GM12872 (cell line): ENCODE measurements around the gene FARS2.

Experiments used
- TF ChIP-seq, protein P1 (sequence below): IDR thresholded peaks from 3 replicates; pipeline ENCODE4 v1.5.1; 2011; ENCODE audit warnings: low read depth, mild to moderate bottlenecking, low read length, moderate library complexity; ENCODE audit not compliant: insufficient read depth

The FARS2 gene

DNA sequence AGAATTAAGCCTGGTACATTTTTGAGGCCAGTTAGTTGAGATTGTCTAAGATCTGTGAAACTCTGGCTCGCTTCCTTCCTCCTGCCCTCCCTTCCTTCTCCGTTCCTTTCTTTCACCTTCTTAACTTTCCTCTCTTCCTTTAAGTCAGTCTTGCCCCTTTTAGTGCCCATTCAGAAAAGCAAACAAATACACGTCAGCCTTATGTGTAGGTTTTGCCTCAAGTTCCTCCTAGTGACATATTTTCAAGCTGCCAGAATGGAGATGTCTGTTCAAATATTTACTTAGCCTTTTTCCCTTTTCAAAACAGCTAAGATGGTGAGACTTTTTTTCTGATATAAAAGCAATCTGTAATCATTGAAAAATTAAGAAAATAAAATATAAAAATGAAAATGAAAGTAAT lies 178.4 kb downstream of the FARS2 start:
- TF ChIP-seq, protein P1, sequence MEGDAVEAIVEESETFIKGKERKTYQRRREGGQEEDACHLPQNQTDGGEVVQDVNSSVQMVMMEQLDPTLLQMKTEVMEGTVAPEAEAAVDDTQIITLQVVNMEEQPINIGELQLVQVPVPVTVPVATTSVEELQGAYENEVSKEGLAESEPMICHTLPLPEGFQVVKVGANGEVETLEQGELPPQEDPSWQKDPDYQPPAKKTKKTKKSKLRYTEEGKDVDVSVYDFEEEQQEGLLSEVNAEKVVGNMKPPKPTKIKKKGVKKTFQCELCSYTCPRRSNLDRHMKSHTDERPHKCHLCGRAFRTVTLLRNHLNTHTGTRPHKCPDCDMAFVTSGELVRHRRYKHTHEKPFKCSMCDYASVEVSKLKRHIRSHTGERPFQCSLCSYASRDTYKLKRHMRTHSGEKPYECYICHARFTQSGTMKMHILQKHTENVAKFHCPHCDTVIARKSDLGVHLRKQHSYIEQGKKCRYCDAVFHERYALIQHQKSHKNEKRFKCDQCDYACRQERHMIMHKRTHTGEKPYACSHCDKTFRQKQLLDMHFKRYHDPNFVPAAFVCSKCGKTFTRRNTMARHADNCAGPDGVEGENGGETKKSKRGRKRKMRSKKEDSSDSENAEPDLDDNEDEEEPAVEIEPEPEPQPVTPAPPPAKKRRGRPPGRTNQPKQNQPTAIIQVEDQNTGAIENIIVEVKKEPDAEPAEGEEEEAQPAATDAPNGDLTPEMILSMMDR = no peak

DNA sequence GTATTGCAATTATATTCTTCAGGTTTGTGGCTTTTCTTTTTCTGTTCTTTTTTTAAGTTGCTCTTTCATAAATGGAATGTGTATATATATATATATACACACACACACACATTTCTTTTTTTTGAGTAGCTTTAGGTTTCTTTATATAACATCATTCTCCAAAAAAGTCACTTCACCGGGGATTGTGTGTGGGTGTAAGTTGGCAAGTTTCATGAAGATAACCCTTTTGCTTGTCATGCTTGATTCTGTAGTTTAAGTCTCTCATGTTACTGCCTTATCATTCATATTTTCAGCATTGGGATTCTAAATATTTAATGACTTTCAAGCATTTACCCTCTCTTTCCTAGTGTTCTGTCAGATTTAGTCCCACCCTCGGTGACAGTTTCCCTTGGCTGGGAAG lies 181.0 kb downstream of the FARS2 start:
- TF ChIP-seq, protein P1 = no peak

DNA sequence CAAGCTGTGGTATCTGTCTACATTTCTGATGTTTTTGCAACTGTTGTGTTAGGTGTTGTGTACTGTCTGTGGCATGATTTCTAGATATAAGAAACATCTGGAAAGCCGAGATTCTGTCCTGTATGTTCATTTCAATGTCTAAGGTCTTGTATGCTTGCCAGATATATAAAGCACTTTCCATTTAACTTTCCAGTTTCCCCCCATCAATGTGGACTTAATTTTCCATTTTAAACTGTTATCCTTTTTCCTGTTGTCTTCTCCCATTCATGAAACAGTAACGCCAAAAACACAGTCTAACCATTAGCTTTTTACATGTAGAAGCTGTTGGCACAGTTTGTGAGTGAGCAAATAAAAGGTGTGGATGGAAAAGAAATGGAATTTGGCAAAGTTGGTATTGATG lies 181.6 kb downstream of the FARS2 start:
- TF ChIP-seq, protein P1 = no peak

DNA sequence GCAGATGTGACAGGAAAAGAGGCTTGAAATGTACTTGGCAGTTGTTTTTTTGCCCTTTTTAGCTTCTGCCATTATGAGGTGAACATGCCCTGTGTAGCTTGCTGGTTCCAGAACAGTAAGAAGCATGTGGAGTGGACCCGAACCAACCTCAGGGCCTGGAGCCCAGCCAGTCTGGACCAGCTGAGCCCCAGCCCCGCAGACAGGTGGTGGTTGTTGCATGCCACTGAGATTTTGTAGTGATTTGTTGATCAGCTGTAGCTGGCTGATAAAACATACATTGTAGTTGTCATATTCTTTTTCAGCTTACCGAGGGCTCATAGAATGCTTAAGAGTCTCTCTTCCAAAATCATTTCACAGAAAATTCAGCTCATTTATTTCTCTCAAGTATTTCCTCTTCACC lies 182.2 kb downstream of the FARS2 start:
- TF ChIP-seq, protein P1 = no peak

DNA sequence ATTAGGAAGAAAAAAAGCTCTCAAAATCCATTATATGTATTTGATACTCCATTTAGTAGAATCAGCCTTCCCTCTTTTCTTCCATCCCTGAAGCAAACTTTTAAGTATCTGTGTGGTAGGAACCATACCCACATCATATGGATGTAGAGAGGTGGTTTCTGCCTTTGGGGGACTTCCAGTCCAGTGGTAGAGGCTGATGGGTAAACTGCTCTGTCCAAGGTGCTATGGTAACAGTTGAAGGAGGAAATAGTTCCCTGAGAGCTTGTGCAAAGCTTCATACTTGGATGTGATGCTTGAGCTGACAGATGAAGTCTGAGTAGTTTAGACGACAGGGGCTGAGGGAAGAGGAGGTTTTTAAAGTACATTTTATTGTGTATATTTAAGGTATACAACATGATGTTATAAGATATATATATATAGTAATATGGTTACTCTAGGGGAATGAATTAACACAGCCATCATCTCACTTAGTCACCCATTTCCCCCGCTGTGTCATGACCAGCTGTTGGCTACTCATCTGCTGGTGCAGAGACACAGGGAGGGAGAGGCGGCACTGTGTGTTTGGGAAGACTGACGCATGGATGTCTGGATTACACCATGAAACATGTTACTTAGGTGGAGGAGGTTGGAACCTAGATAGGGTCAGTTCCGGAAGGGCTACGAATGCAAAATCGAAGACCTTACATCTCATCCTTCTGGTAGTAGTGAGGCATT lies 185.2 kb downstream of the FARS2 start:
- TF ChIP-seq, protein P1 = no peak

DNA sequence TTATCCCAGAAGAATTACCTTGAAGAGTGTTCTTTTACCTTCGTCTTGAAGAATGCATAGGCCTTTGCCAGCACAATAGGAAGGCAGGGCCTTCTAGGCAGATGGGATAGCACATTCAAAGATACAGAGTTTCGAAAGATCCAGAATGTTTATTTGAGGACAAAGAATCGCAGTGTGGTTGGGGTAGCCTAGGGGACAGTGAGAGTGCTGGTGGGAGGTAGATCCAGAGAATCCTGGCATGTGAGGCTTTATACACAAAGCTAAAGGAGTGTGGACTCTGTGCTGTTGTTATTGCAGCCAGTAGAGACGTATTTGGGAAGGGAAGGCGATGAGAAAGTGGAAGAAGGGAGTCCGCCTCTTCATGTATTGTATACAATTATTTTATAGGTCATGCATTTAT lies 186.6 kb downstream of the FARS2 start:
- TF ChIP-seq, protein P1 = no peak

DNA sequence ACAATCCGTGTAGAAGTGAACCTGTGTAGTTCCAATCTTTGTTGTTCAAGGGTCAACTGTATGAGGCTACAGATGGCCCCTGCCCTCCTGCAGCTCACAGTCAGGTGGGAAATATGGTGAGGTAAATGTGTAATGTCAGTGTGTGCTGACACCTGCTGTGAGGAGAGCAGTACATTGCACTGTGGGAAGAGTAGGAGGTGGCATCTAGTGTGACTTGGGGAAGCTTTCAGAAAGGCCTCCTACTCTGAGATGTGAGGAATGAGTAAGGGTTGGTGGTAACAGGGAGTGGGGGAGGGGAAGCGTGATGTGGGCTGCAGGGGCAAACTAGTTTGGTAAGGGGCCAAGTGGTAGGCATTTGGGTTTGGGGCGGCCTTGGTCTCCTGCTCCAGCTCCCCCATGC lies 188.8 kb downstream of the FARS2 start:
- TF ChIP-seq, protein P1 = no peak
